Measurements from ENCODE around the gene PODNL1. TPM values are rescaled to one million over a fixed set of nuclear protein-coding genes. Genes with fewer than 3 reads are reported as not detected.

PODNL1 gene
- total RNA-seq, 2 experiments from 2014 or later = 0.34 to 0.50 TPM

DNA sequence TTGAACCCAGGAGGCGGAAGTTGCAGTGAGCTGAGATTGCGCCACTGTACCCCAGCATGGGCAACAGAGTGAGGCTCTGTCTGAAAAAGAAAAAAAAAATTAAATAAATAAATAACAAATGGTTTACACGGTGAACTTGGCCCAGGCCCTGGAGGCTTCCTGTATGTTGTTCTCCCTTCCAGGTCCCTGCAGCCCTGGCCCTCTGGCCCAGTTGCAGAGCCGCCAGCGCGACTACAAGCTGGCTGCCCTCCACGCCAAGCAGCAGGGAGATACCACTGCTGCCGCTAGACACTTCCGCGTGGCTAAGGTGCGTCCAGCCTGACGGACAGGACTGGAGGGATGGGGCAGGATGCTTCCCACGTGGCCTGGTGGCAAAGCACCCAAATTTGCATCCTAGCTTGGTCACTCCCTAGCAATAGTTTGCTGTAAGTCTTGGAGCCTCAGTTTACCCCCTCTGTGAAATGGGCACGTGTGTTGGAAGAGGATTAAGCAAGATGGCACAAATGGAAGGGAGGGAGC lies 20.3 kb downstream of the PODNL1 start:
- no peak overlapping the region for H3K4me3 Mint-ChIP-seq
- ChIA-PET POLR2A (no interaction called here), CTCF (interaction anchor here (0.6 to 0.8 kb wide), 2 partner anchors 16 to 554 kb away, joined by 3 read pairs; no protein-coding TSS in a partner anchor)
- peaks cover 7% of the 10 kb centered on the region for H3K9me3 Mint-ChIP-seq
- no peaks in the 10 kb centered on the region for H3K27me3 Mint-ChIP-seq
- peaks cover 29% of the 10 kb centered on the region for H3K36me3 Mint-ChIP-seq
- DNase-seq = no peak
- H3K27ac Mint-ChIP-seq = no peak overlapping the region
- H3K4me1 Mint-ChIP-seq (ENCODE audit: low read depth) = no peaks in the 10 kb centered on the region
- intact Hi-C loops (cut with micrococcal nuclease) = no loop called here

DNA sequence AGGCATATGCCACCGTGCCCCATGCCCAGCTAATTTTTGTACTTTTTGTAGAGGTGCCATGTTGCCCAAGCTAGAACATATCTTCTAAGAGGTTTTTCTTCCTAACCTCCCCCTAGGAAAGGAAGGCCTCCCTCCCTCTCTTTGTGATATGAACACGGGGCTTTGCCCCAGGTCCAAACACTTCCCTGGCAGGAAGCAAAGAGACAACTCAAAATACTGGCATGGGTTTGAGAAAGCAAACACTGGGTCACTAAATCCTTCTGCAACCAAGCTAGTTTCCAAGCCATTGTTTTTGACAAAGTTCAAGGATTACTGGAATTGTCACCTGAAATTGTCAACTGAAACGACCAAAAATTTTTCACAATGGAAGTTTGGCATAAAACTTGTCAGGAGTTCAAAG lies 23.4 kb downstream of the PODNL1 start:
- no peak for DNase-seq
- H3K4me1 Mint-ChIP-seq (ENCODE audit: low read depth) = no peaks in the 10 kb centered on the region
- no peak overlapping the region for H3K27ac Mint-ChIP-seq
- ChIA-PET POLR2A (no interaction called here), CTCF (interaction anchor here (1.5 kb wide), 1 partner anchor 157 kb away, joined by 3 read pairs; the partner anchor contains the start of gene MISP3)
- H3K36me3 Mint-ChIP-seq = peaks cover 18% of the 10 kb centered on the region
- no peak overlapping the region for H3K4me3 Mint-ChIP-seq
- intact Hi-C loops (cut with micrococcal nuclease) = no loop called here
- no peaks in the 10 kb centered on the region for H3K27me3 Mint-ChIP-seq
- no peaks in the 10 kb centered on the region for H3K9me3 Mint-ChIP-seq

DNA sequence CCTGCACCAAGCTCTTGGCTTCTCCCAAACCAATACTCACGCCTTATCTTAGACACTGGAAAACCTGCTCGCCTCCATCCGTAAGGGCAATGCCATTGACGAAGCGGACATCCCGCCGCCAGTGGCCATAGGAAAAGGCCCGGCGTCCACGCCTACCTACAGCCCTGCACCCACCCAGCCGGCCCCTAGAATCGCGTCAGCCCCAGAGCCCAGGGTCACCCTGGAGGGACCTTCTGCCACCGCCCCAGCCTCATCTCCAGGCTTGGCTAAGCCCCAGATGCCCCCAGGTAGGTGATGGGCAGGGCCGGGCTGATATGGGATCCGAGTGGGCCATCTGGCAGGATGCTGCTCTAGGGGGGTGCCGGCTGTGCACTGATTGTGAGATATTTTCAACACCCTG lies 24.9 kb downstream of the PODNL1 start:
- Mint-ChIP-seq H3K9me3 (no peaks in the 10 kb centered on the region), H3K27ac (no peak overlapping the region), H3K36me3 (peaks cover 20% of the 10 kb centered on the region), H3K4me1 (ENCODE audit: low read depth) (no peaks in the 10 kb centered on the region), H3K27me3 (no peaks in the 10 kb centered on the region), H3K4me3 (no peak overlapping the region)
- no peak for DNase-seq
- intact Hi-C loops (cut with micrococcal nuclease) = no loop called here
- POLR2A ChIA-PET = no interaction called here
- CTCF ChIA-PET = interaction anchor here (1.5 kb wide), 1 partner anchor 159 kb away, joined by 3 read pairs; the partner anchor contains the start of gene MISP3

DNA sequence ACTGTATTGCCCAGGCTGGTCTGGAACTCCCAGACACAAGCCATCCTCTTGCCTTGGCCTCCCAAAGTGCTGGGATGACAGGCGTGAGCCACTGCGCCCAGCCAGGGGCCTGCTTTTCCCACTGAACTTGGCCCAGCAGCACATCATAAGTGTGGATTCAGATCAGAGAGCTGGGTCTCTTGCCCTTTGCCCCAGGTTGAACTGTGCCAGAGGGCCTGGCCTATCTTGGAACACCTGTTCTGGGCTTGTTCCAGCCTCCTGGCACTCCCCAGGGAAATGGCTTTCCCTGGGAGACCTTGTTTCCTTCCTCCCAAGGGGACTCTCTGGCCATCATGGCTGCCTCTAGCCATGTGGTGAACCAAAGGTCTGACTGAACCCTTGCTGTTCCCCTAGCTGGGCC lies 28.8 kb downstream of the PODNL1 start:
- CTCF ChIA-PET = interaction anchor here (0.6 kb wide), 1 partner anchor 139 kb away, joined by 3 read pairs; no protein-coding TSS in a partner anchor
- intact Hi-C loops (cut with micrococcal nuclease) = no loop called here
- POLR2A ChIA-PET = interaction anchor here (0.7 kb wide), 1 partner anchor 12 kb away, joined by 5 read pairs; no protein-coding TSS in a partner anchor
- Mint-ChIP-seq H3K4me3 (no peak overlapping the region), H3K4me1 (ENCODE audit: low read depth) (peaks cover 20% of the 10 kb centered on the region), H3K27me3 (no peaks in the 10 kb centered on the region), H3K36me3 (peaks cover 21% of the 10 kb centered on the region), H3K27ac (no peak overlapping the region), H3K9me3 (no peaks in the 10 kb centered on the region)
- no peak for DNase-seq

DNA sequence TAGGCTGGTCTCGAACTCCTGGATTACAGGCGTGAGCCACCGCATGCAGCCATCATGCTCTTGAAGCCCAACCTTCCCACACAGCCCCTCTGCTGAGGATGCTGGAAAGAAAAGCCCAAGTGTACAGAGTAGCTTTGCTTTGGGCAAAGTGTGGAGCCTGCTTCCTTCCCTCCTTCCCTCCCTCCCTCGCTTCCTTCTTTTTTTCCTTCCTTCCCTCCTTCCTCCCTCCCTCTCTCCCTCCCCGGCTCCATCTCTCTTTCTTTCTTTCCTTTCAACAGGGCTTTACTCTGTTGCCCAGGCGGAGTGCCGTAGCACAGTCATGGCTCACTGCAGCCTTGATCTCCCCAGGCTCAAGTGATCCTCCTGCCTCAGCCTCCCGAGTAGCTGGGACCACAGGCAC lies 29.5 kb downstream of the PODNL1 start:
- intact Hi-C loops (cut with micrococcal nuclease) = no loop called here
- no peak overlapping the region for H3K4me3 Mint-ChIP-seq

DNA sequence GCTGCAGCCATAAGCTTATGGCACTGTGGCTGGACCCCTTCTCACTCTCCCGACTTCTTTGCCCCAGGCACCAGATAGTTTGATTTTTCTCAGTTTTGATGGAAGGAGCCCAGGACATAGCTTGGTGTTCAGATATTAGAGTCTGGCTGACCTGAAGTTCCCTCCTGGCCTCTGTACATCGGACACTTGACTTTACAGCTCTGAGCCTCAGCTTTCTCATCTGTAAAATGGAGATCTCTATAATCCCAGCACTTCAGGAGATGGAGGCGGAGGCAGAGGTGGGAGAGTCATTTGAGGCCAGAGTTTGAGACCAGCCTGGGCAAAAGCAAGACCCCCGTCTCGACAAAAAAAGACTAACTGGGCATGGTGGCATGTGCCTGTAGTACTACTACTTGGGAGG lies 31.3 kb downstream of the PODNL1 start:
- DNase-seq = no peak
- Mint-ChIP-seq H3K4me1 (ENCODE audit: low read depth) (peaks cover 23% of the 10 kb centered on the region), H3K36me3 (peaks cover 15% of the 10 kb centered on the region), H3K9me3 (no peaks in the 10 kb centered on the region), H3K4me3 (peak overlapping the region; percentile 83), H3K27me3 (no peaks in the 10 kb centered on the region), H3K27ac (no peak overlapping the region)
- ChIA-PET POLR2A (no interaction called here), CTCF (interaction anchor here (0.7 to 1.6 kb wide), 4 partner anchors 15 to 152 kb away, joined by 4 to 7 read pairs (median 4); no protein-coding TSS in a partner anchor)
- intact Hi-C loops (cut with micrococcal nuclease) = loop anchor here (1.0 kb wide), 2 partner anchors 44 to 99 kb away; partner anchors contain the start of gene RFX1

More for the DNA sequence above, 29.5 kb downstream of the PODNL1 start:
- Mint-ChIP-seq H3K36me3 (peaks cover 21% of the 10 kb centered on the region), H3K9me3 (no peaks in the 10 kb centered on the region), H3K27ac (no peak overlapping the region), H3K4me1 (ENCODE audit: low read depth) (peaks cover 20% of the 10 kb centered on the region), H3K27me3 (no peaks in the 10 kb centered on the region)
- DNase-seq = no peak
- POLR2A ChIA-PET = interaction anchor here (0.6 to 0.7 kb wide), 2 partner anchors 12 to 47 kb away, joined by 4 to 5 read pairs; no protein-coding TSS in a partner anchor
- CTCF ChIA-PET = interaction anchor here (0.6 kb wide), 1 partner anchor 140 kb away, joined by 3 read pairs; no protein-coding TSS in a partner anchor

DNA sequence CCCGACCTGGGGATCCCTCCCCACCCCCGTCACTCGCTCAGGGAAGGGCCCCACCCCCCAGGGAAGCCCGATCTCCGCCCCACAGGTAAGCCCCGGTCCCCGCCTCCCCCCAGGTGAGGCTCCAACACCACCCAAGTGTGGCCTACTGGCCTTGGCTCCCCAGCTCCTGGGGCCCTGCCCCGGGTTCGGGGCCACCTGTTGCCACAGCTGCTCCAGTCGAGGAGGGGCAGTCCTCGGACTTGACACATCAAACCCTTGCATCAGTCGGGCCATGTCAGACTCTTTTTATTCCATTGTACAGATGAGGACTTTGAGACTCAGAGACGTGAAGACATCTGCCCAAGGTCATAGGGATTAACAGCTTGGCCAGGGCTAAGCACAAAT lies 31.7 kb downstream of the PODNL1 start:
- H3K27me3 Mint-ChIP-seq = no peaks in the 10 kb centered on the region
- peaks cover 15% of the 10 kb centered on the region for H3K36me3 Mint-ChIP-seq
- no peaks in the 10 kb centered on the region for H3K9me3 Mint-ChIP-seq
- intact Hi-C loops (cut with micrococcal nuclease) = loop anchor here (1.0 kb wide), 2 partner anchors 45 to 100 kb away; partner anchors contain the start of gene RFX1
- ChIA-PET CTCF (interaction anchor here (0.7 to 1.6 kb wide), 5 partner anchors 15 to 167 kb away, joined by 4 to 7 read pairs (median 4); no protein-coding TSS in a partner anchor), POLR2A (no interaction called here)
- peak overlapping the region; percentile 83 for H3K4me3 Mint-ChIP-seq
- H3K27ac Mint-ChIP-seq = no peak overlapping the region
- peak; percentile 43 for DNase-seq
- H3K4me1 Mint-ChIP-seq (ENCODE audit: low read depth) = peaks cover 23% of the 10 kb centered on the region

DNA sequence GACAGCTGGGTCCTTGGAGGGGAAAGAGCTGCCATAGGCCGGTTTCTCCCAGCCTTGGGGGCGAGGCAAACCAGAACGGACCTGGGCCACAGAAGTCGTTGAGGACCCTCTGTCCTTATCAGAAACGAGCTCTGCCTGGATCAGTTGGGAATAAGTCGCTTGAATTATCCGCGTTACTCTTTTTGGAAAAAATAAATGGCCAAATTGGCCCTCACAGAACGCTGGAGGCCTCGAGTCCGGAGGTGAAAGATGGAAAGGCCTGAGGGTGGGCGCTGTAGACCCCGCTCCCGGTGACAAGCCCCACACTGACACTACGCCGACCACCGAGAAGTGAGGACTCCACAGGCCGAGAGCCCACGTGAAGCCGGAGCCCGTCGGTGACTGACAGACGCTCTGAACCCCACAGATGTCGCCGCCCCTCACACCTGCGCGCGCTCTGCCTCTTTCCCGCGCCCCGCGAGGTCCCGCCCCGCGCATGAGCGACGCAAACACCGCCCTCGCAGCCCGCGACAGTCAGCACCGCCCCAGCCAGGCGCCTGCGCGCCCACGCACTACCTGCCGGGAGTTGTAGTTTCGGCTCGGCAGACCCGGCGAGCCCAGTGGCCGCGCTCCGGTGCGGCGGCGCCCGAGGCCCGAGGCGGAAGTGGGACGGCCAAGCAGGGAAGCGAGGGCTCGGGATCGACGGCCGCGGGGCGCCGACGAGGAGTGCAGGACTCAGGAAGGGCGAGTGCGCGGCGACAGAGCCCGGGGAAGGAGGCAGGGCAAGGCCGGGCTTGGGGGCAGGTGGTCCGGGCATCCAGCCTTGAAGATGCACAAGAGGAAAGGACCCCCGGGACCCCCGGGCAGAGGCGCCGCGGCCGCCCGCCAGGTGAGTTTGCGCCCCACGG lies 32.3 kb downstream of the PODNL1 start, which contains the start of the genes BRME1 and CC2D1A:
Gene BRME1, minus strand, starts transcription at position 484 of the 887 bp plus-strand sequence. CDS start 1,225 bp downstream, outside the sequence.
Gene CC2D1A, plus strand, starts transcription at position 568 of the 887 bp plus-strand sequence. Its CDS starts 241 bp downstream, at position 809.
- Mint-ChIP-seq H3K4me3 (peak within 1 kb of the TSS; percentile 83), H3K36me3 (peaks cover 12% of the 10 kb centered on the region), H3K27ac (peak within 1 kb of the TSS; percentile 86), H3K27me3 (no peaks in the 10 kb centered on the region), H3K9me3 (no peaks in the 10 kb centered on the region), H3K4me1 (ENCODE audit: low read depth) (peaks cover 23% of the 10 kb centered on the region)
- POLR2A ChIA-PET = interaction anchor here (1.0 kb wide), 1 partner anchor 18 kb away, joined by 5 read pairs; no protein-coding TSS in a partner anchor
- peak; percentile 97 for DNase-seq
- intact Hi-C loops (cut with micrococcal nuclease) = loop anchor here (1.0 kb wide), 2 partner anchors 45 to 100 kb away; partner anchors contain the start of gene RFX1
- CTCF ChIA-PET = interaction anchor here (0.6 to 1.5 kb wide), 5 partner anchors 25 to 1292 kb away, joined by 3 to 4 read pairs (median 3); no protein-coding TSS in a partner anchor

DNA sequence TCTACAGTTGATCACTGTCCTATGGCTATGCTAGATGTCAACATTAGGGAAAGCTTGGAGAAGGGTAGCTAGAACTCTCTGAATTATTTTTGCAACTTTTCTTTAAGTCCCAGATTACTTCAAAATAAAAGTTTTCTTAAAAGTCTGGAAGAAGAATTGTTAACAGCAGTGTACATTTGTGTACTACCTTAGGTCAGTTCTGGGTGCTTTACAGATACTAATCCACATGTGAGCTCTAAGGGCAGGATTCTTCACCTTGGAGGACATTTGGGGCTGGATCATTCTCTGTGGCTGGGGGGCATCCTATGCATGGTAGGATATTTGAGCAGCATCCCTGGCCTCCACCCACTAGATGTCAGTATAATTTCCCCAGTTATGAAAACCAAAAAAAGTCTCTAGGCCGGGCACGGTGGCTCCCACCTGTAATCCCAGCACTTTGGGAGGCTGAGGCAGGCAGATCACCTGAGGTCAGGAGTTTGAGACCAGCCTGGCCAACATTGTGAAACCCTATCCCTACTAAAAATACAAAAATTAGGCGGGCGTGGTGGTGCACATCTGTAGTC lies 35.1 kb downstream of the PODNL1 start:
- POLR2A ChIA-PET = interaction anchor here (0.6 kb wide), 1 partner anchor 746 kb away, joined by 3 read pairs; no protein-coding TSS in a partner anchor
- H3K36me3 Mint-ChIP-seq = peaks cover 3% of the 10 kb centered on the region
- no peaks in the 10 kb centered on the region for H3K9me3 Mint-ChIP-seq
- intact Hi-C loops (cut with micrococcal nuclease) = loop anchor here (5.0 kb wide), 1 partner anchor 154 kb away; no protein-coding TSS in a partner anchor
- no peaks in the 10 kb centered on the region for H3K27me3 Mint-ChIP-seq
- H3K27ac Mint-ChIP-seq = no peak overlapping the region
- H3K4me1 Mint-ChIP-seq (ENCODE audit: low read depth) = peaks cover 23% of the 10 kb centered on the region
- DNase-seq = peak; percentile 57
- CTCF ChIA-PET = interaction anchor here (0.6 to 3.8 kb wide), 17 partner anchors 8 to 445 kb away, joined by 3 to 16 read pairs (median 4); partner anchors contain the start of gene IL27RA
- H3K4me3 Mint-ChIP-seq = no peak overlapping the region

DNA sequence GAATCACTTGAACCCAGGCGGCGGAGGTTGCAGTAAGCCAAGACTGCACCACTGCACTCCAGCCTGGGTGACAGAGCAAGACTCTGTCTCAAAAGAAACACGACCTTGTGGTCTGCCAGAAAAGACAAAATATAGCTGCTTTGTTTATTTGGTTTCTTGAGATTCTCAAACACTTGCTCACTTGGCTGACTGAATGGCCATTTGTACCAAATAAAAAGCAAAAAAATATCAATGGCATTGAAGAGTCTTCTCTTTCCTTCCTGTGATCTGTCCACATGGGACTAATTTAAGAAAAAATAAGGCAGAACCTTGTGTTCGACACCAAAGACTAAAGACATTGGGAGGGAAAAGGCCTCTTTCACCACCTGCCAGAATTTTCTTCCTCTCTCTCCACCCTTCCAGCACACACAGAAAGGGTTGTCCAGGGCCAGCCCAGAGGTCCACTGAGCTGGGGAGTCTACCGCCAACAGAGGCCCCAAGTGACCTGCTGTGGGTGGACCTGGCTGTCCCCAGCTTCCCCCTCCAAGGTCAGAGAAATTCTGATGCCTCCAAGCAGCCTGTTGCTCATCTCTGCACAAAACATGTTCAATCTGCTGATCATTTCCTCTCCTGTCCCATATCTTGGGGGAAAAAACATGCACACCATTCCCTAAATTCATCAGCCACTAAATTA lies 38.2 kb downstream of the PODNL1 start:
- POLR2A ChIA-PET = no interaction called here

DNA sequence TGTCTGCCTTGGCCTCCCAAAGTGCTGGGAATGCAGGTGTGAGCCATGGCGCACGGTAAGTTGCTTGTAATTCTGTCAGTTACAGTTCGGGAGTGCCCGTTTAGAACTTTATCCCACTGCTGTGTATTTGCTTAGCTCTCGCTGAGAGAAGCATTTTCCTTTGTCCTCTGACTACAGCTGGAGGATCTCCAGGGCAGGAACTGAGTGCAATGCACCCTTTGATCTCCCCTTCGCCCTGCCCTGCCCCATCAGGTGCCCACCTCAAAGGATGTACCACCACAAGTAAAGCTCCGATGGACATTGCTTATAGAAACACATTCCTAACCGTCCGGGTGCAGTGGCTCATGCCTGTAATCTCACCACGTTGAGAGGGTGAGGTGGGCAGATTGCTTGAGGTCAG lies 38.8 kb downstream of the PODNL1 start:
- DNase-seq = no peak
- POLR2A ChIA-PET = no interaction called here
- no peak overlapping the region for H3K4me3 Mint-ChIP-seq
- no peaks in the 10 kb centered on the region for H3K27me3 Mint-ChIP-seq
- intact Hi-C loops (cut with micrococcal nuclease) = no loop called here
- peaks cover 4% of the 10 kb centered on the region for H3K4me1 Mint-ChIP-seq (ENCODE audit: low read depth)
- no peaks in the 10 kb centered on the region for H3K36me3 Mint-ChIP-seq
- CTCF ChIA-PET = interaction anchor here (1.5 kb wide), 1 partner anchor 149 kb away, joined by 3 read pairs; no protein-coding TSS in a partner anchor
- H3K27ac Mint-ChIP-seq = no peak overlapping the region
- H3K9me3 Mint-ChIP-seq = no peaks in the 10 kb centered on the region

More for the DNA sequence above, 38.2 kb downstream of the PODNL1 start:
- H3K4me1 Mint-ChIP-seq (ENCODE audit: low read depth) = peaks cover 8% of the 10 kb centered on the region
- H3K36me3 Mint-ChIP-seq = no peaks in the 10 kb centered on the region
- H3K4me3 Mint-ChIP-seq = no peak overlapping the region
- H3K9me3 Mint-ChIP-seq = no peaks in the 10 kb centered on the region
- CTCF ChIA-PET = interaction anchor here (1.5 kb wide), 1 partner anchor 148 kb away, joined by 3 read pairs; no protein-coding TSS in a partner anchor
- DNase-seq = no peak
- H3K27me3 Mint-ChIP-seq = no peaks in the 10 kb centered on the region
- no peak overlapping the region for H3K27ac Mint-ChIP-seq
- intact Hi-C loops (cut with micrococcal nuclease) = loop anchor here (5.0 kb wide), 1 partner anchor 157 kb away; no protein-coding TSS in a partner anchor
